SK-N-SH (cell line): Measurements from ENCODE around the gene PFKFB2. TPM values are rescaled to one million over a fixed set of nuclear protein-coding genes. Genes with fewer than 3 reads are reported as not detected.

Experiments used
- CTCF ChIA-PET: fragments of 300-600, 350-600 bp; formaldehyde crosslinking; extraction: SDS; loops from one replicate; lab custom pipeline; 2021; lab: Yijun Ruan, JAX
- POLR2A ChIA-PET: fragments of 350-600 bp; sonication (Branson Sonifier 250); formaldehyde crosslinking; extraction: SDS; loops from one replicate; lab custom pipeline; 2020; ENCODE audit warnings: antibody characterized with exemption, inconsistent platforms; lab: Yijun Ruan, JAX
- DNase-seq: peaks from one replicate; pipeline ENCODE4 v3.0.0; 2012
- H2AFZ ChIP-seq: fragments of 200-600 bp; sonication (generic); 2 replicates; pipeline ENCODE4 v1.8.1; 2016; ENCODE audit warnings: antibody characterized with exemption, mild to moderate bottlenecking, low read depth
- H3F3A ChIP-seq: fragments of 200-600 bp; sonication (generic); replicated peaks from 2 replicates; pipeline ENCODE3; 2016; ENCODE audit warnings: antibody characterized with exemption, mild to moderate bottlenecking; ENCODE audit not compliant: insufficient read depth
- H3K27ac ChIP-seq, 2 experiments: fragments of 200-500 bp in 1 of 2; fragments of 200-600 bp in 1 of 2; sonication (Bioruptor generic) in 1 of 2; sonication (generic), shearing (Covaris generic) in 1 of 2; 2 replicates each; pipeline versions ENCODE4 v1.5.1 to v1.6.1; 2014 to 2016; ENCODE audit warnings: low read depth in 2 of 2, inconsistent platforms in 1 of 2, low read length in 1 of 2, mild to moderate bottlenecking in 1 of 2, mixed read lengths in 1 of 2
- H3K27me3 ChIP-seq: fragments of 200-600 bp; sonication (generic), shearing (Covaris generic); 2 replicates; pipeline ENCODE4 v1.6.1; 2016; ENCODE audit warnings: mixed run types; ENCODE audit not compliant: insufficient read depth
- H3K36me3 ChIP-seq, 2 experiments: fragments of 200-500 bp in 1 of 2; fragments of 200-600 bp in 1 of 2; sonication (Bioruptor generic) in 1 of 2; sonication (generic) in 1 of 2; replicated peaks in 1 of 2; 2 replicates each; pipeline versions ENCODE3 to v1.5.1; 2014 to 2016; ENCODE audit warnings: low read length in 1 of 2, mild to moderate bottlenecking in 1 of 2; ENCODE audit not compliant: insufficient read depth in 2 of 2, control insufficient read depth in 1 of 2
- H3K4me1 ChIP-seq, 2 experiments: fragments of 200-500 bp in 1 of 2; fragments of 200-600 bp in 1 of 2; sonication (Bioruptor generic) in 1 of 2; sonication (generic), shearing (Covaris generic) in 1 of 2; 2 replicates each; pipeline versions ENCODE4 v1.5.1 to v1.6.1; 2014 to 2016; ENCODE audit warnings: low read depth in 1 of 2, low read length in 1 of 2, mixed run types in 1 of 2; ENCODE audit not compliant: insufficient read depth in 2 of 2, control insufficient read depth in 1 of 2
- H3K4me2 ChIP-seq: fragments of 200-600 bp; sonication (generic), shearing (Covaris generic); 2 replicates; pipeline ENCODE4 v1.6.1; 2017; ENCODE audit warnings: mixed run types
- H3K4me3 ChIP-seq, 2 experiments: fragments of 200-500 bp in 1 of 2; fragments of 200-600 bp in 1 of 2; sonication (Bioruptor generic) in 1 of 2; sonication (generic), shearing (Covaris generic) in 1 of 2; 2 replicates each; pipeline versions ENCODE4 v1.5.1 to v1.8.1; 2014 to 2016; ENCODE audit warnings: low read depth in 2 of 2, inconsistent platforms in 1 of 2, low read length in 1 of 2, mild to moderate bottlenecking in 1 of 2, mixed read lengths in 1 of 2, moderate library complexity in 1 of 2
- H3K79me2 ChIP-seq: fragments of 200-600 bp; sonication (generic); 2 replicates; pipeline ENCODE4 v1.8.1; 2017; ENCODE audit warnings: mild to moderate bottlenecking; ENCODE audit not compliant: insufficient read depth
- H3K9ac ChIP-seq: fragments of 200-600 bp; sonication (generic); 2 replicates; pipeline ENCODE4 v1.6.1; 2017; ENCODE audit warnings: mixed run types
- H3K9me2 ChIP-seq: fragments of 200-600 bp; sonication (generic); 2 replicates; pipeline ENCODE4 v1.6.1; 2017; ENCODE audit warnings: mixed run types
- H3K9me3 ChIP-seq: fragments of 200-600 bp; sonication (generic); 2 replicates; pipeline ENCODE4 v1.6.1; 2017; ENCODE audit warnings: mixed run types, mild to moderate bottlenecking, moderate library complexity
- H4K20me1 ChIP-seq: fragments of 200-600 bp; sonication (generic); 2 replicates; pipeline ENCODE4 v1.6.1; 2017; ENCODE audit warnings: mild to moderate bottlenecking, mixed run types; ENCODE audit not compliant: insufficient read depth
- EP300 ChIP-seq, 2 experiments: IDR thresholded peaks; 2 replicates each; pipeline versions ENCODE4 v1.4.0 to v1.6.1; 2012; ENCODE audit warnings: borderline replicate concordance in 1 of 2, low read depth in 1 of 2, low read length in 1 of 2
- FOSL2 ChIP-seq: IDR thresholded peaks from 2 replicates; pipeline ENCODE4 v1.4.0; 2012; ENCODE audit warnings: low read depth, mild to moderate bottlenecking, moderate library complexity, borderline replicate concordance
- FOXJ3 ChIP-seq: sonication (generic); formaldehyde crosslinking; IDR thresholded peaks from 2 replicates; pipeline ENCODE4 v1.5.1; 2020; ENCODE audit warnings: mild to moderate bottlenecking, missing genetic modification reagents
- GATA2 ChIP-seq: sonication (generic); formaldehyde crosslinking; IDR thresholded peaks from 2 replicates; pipeline ENCODE4 v1.5.0; 2020; ENCODE audit warnings: mild to moderate bottlenecking, missing genetic modification reagents
- JUND ChIP-seq: IDR thresholded peaks from 2 replicates; pipeline ENCODE4 v1.4.0; 2012
- NFIC ChIP-seq: IDR thresholded peaks from 2 replicates; pipeline ENCODE4 v1.4.0; 2012; ENCODE audit warnings: borderline replicate concordance
- PBX3 ChIP-seq: IDR thresholded peaks from 2 replicates; pipeline ENCODE4; 2012
- RCOR1 ChIP-seq: fragments of 150-350 bp; IDR thresholded peaks from 2 replicates; pipeline ENCODE4 v1.6.1; 2017; ENCODE audit warnings: antibody characterized with exemption, low read length
- RFX5 ChIP-seq: IDR thresholded peaks from 2 replicates; pipeline ENCODE4 v1.6.1; 2012; ENCODE audit warnings: mild to moderate bottlenecking, improper control_type of control experiment, low read length
- SIN3A ChIP-seq: IDR thresholded peaks from 2 replicates; pipeline ENCODE4 v1.6.1; 2012; ENCODE audit warnings: low read depth, mild to moderate bottlenecking, low read length, moderate library complexity, borderline replicate concordance
- SMC3 ChIP-seq: IDR thresholded peaks from 2 replicates; pipeline ENCODE4 v1.6.1; 2012; ENCODE audit warnings: low read depth, low read length, improper control_type of control experiment
- TAF1 ChIP-seq: IDR thresholded peaks from 2 replicates; pipeline ENCODE4 v1.6.1; 2012; ENCODE audit warnings: low read depth, mild to moderate bottlenecking, low read length, moderate library complexity, borderline replicate concordance
- USF1 ChIP-seq: IDR thresholded peaks from 2 replicates; pipeline ENCODE4 v1.4.0; 2012; ENCODE audit warnings: low read depth, borderline replicate concordance
- YY1 ChIP-seq: IDR thresholded peaks from 2 replicates; pipeline ENCODE4 v1.4.0; 2012; ENCODE audit warnings: low read depth, mild to moderate bottlenecking
- WGBS: methylation state at CpG from one replicate; pipeline ENCODE4 v1.1.6; 2017; ENCODE audit warnings: low lambda C conversion rate; 5-methylcytosine and 5-hydroxymethylcytosine counted together
- polyA plus RNA-seq, 3 experiments: library from polyadenylated mRNA; depleted of rRNA; stranded (reverse); fragments of >200 nt; gene quantifications; 2 replicates each; pipeline ENCODE4 v1.2.3, GENCODE V29; 2012

The PFKFB2 gene
- polyA plus RNA-seq, 1 of the 3 experiments (the other 2 are of a cell fraction): 1.8 TPM

DNA sequence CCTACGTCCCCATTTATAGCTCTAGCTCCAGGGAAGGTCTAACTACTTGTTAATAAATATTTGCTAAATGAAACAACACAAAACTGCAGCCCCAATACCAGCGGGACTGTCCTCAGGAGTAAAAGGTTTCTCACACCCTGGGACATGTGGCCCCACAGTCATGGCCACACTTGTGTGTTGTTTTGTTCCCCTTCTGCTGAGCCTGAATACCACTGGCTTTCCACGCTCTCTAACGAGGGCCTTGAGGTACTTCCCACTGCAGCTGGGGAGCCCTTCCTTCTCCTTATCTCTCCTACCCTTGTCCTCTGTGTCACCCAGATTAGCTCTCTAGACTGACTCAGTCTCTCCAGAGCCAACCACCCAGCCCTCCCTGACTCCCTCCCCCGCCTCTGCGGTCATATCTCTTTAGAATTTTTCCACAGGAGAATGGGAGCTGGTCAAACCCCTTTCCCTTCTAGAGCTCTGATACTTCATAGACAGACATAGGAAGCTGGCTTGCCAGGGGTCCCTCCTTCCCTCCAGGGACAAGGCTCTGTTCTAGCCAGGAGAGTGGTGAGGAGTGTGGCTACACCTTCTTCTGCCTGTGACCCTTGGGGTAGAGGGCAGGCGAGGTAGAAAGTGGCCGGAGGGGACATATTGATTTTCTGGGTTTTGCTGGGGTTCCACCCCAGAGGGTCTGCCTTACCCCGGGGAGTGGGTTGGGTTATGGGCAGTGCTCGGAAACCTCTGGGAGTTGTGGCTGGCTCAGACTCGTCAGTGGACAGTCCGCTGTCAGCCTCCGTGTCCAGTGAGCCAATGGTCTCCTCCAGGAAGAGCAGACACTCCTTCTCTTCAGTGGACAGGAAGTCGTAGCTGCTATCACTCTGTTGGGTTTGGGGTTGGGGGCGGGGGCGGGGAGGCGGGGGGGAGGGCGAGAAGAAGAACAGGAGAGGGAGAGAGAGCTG, 28.6 kb upstream of the PFKFB2 start:
- Histone ChIP-seq H4K20me1 (no peaks in the 10 kb centered on the region), H3K4me2 (no peak overlapping the region; the same call in 1 of the 2 replicates), H3K9me3 (no peaks in the 10 kb centered on the region), H3K27ac (peak overlapping the region; percentile 52 to 91), H3F3A (peaks cover 17% of the 10 kb centered on the region), H2AFZ (no peak overlapping the region), H3K36me3 (no peaks in the 10 kb centered on the region), H3K4me1 (peaks cover 8 to 43% of the 10 kb centered on the region in 2 experiments), H3K27me3 (no peaks in the 10 kb centered on the region), H3K9me2 (no peaks in the 10 kb centered on the region), H3K9ac (0 out of 2 replicates have a peak overlapping the region, but pooled peaks have one; percentile 17), H3K79me2 (no peaks in the 10 kb centered on the region), H3K4me3 (no peak overlapping the region)
- TF ChIP-seq YY1 (no peak), RFX5 (no peak), USF1 (no peak), FOSL2 (no peak), RCOR1 (no peak), EP300 (IDR thresholded peaks at IDR 0.05; ENCODE audit: borderline replicate concordance in 1 of 2, low read depth in 1 of 2, low read length in 1 of 2) (no peak), SMC3 (no peak), PBX3 (no peak), NFIC (no peak), SIN3A (no peak), GATA2 (CRISPR knock-in tag) (no peak), TAF1 (no peak), FOXJ3 (no peak), JUND (no peak)
- ChIA-PET POLR2A (no interaction called here), CTCF (interaction anchor here (0.5 to 1.6 kb wide), 4 partner anchors 22 to 60 kb away, joined by 3 to 4 read pairs (median 3); partner anchors contain the start of gene PFKFB2)
- no peak for DNase-seq
- WGBS: 52% methylated on average over 12 of the region's 18 CpGs
